Transverse colon (tissue), 4 donors: Measurements from ENCODE around the gene FUT6.

Source experiments
- POLR2A ChIP-seq: fragments of 450-650 bp; IDR thresholded peaks from one replicate; pipeline ENCODE4 v1.6.1; 2016; ENCODE audit warnings: antibody characterized with exemption, mild to moderate bottlenecking, moderate library complexity
- POLR2AphosphoS5 ChIP-seq, 3 donors: sonication (generic); formaldehyde crosslinking; IDR thresholded peaks; one replicate each; pipeline ENCODE4 v1.6.1; 2016; ENCODE audit warnings: antibody characterized with exemption in 3 of 3
- TF ChIP-seq, protein P1 (sequence below), 5 experiments: fragments of 200-600 bp in 3 of 5; fragments of 450-650 bp in 2 of 5; sonication (generic) in 3 of 5; IDR thresholded peaks; 1 replicate in 2 of 5; 2 replicates in 3 of 5; pipeline ENCODE4 v1.5.1; 2016 to 2017; ENCODE audit warnings: antibody characterized with exemption in 5 of 5, inconsistent platforms in 3 of 5, mild to moderate bottlenecking in 2 of 5, moderate library complexity in 1 of 5

DNA sequence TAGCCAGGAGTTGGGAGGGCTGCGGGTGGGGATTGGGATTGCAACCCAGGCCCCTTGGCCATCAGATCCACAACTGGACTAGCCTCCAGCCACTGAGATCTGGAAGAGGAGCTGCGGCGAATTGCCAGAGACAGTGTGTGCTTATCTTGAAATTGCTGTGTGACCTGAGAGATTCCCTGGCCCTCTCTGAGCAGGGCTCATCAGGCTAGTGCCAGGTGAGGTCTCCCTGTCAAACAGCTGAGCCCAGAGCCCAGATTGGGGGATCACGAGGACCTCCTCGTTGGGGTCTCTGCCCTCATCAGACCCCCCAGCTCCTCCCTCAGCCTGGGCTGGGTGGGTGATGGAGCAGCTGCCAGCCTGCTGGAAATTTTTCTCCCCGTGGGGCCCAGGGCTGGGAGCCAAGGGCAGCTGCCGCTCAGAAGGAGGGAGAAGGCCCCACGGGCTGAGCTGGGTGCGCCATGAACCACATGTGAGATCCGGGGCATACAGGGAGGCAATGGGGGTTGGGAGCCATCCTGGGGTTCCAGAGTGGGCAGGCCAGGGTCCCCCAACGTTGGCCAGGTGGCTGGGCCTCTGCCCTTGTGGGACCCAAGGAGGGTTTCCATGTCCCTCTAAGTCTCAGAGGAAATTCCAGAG lies 23.6 kb upstream of the FUT6 start:
- TF ChIP-seq POLR2A (no peak), POLR2AphosphoS5 (IDR thresholded peaks at IDR 0.05) (no peak)
- TF ChIP-seq, protein P1, sequence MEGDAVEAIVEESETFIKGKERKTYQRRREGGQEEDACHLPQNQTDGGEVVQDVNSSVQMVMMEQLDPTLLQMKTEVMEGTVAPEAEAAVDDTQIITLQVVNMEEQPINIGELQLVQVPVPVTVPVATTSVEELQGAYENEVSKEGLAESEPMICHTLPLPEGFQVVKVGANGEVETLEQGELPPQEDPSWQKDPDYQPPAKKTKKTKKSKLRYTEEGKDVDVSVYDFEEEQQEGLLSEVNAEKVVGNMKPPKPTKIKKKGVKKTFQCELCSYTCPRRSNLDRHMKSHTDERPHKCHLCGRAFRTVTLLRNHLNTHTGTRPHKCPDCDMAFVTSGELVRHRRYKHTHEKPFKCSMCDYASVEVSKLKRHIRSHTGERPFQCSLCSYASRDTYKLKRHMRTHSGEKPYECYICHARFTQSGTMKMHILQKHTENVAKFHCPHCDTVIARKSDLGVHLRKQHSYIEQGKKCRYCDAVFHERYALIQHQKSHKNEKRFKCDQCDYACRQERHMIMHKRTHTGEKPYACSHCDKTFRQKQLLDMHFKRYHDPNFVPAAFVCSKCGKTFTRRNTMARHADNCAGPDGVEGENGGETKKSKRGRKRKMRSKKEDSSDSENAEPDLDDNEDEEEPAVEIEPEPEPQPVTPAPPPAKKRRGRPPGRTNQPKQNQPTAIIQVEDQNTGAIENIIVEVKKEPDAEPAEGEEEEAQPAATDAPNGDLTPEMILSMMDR (IDR thresholded peaks at IDR 0.05) = no peak
